Caco-2 (cell line): ENCODE measurements around the gene PLXNC1. TPM values are rescaled to one million over a fixed set of nuclear protein-coding genes. Genes with fewer than 3 reads are reported as not detected.

Experiments
- BruUV-seq: library from RNA; stranded (reverse); fragments of 400-500 nt; replicated peaks from 2 replicates; lab custom pipeline; 2021; lab: Mats Ljungman, UMichigan
- CTCF ChIA-PET: fragments of 300-600 bp; sonication (Branson Sonifier 250); formaldehyde crosslinking; loops from one replicate; lab custom pipeline; 2022; ENCODE audit warnings: antibody characterized with exemption; lab: Charles Lee
- POLR2A ChIA-PET: fragments of 300-600 bp; sonication (Branson Sonifier 250); formaldehyde crosslinking; loops from one replicate; lab custom pipeline; 2022; ENCODE audit warnings: antibody characterized with exemption; lab: Charles Lee
- DNase-seq, 2 experiments: peaks; one replicate each; pipeline versions ENCODE4 v3.0.0 to v3.0.0-alpha.2; 2020 to 2022
- H3K27me3 ChIP-seq: replicated peaks from 2 replicates; pipeline ENCODE4 v1.6.0; 2011; ENCODE audit warnings: low read length; ENCODE audit not compliant: control insufficient read depth, insufficient read depth
- H3K36me3 ChIP-seq: 2 replicates; pipeline ENCODE4 v1.5.1; 2011; ENCODE audit warnings: low read length; ENCODE audit not compliant: control insufficient read depth, insufficient read depth
- H3K4me1 ChIP-seq: fragments of 250-450 bp; sonication (Bioruptor Pico); 2 replicates; pipeline ENCODE4 v1.5.1; 2020; ENCODE audit warnings: mild to moderate bottlenecking
- H3K4me3 ChIP-seq: 2 replicates; pipeline ENCODE4 v1.5.1; 2011; ENCODE audit warnings: low read depth, mild to moderate bottlenecking, control low read depth, low read length
- H3K9me3 ChIP-seq: fragments of 250-450 bp; sonication (Bioruptor Pico); 2 replicates; pipeline ENCODE4 v1.5.1; 2020; ENCODE audit warnings: mild to moderate bottlenecking, moderate library complexity
- H3K27ac Mint-ChIP-seq: one replicate; pipeline ENCODE4 v1.8.0; 2022; ENCODE audit warnings: mixed read lengths; ENCODE audit not compliant: unreplicated experiment
- H3K27me3 Mint-ChIP-seq: one replicate; pipeline ENCODE4 v1.8.0; 2022; ENCODE audit warnings: mixed read lengths; ENCODE audit not compliant: insufficient read depth, unreplicated experiment
- H3K36me3 Mint-ChIP-seq: one replicate; pipeline ENCODE4 v1.8.0; 2022; ENCODE audit warnings: mild to moderate bottlenecking, mixed read lengths; ENCODE audit not compliant: insufficient read depth, unreplicated experiment
- H3K4me1 Mint-ChIP-seq: one replicate; pipeline ENCODE4 v1.8.0; 2022; ENCODE audit warnings: low read depth, mixed read lengths; ENCODE audit not compliant: unreplicated experiment
- H3K4me3 Mint-ChIP-seq: one replicate; pipeline ENCODE4 v1.8.0; 2022; ENCODE audit warnings: mild to moderate bottlenecking, moderate library complexity, mixed read lengths; ENCODE audit not compliant: unreplicated experiment
- H3K9me3 Mint-ChIP-seq: one replicate; pipeline ENCODE4 v1.8.0; 2022; ENCODE audit warnings: mixed read lengths; ENCODE audit not compliant: unreplicated experiment
- intact Hi-C: fragments of 100-400 bp; cut with micrococcal nuclease; formaldehyde crosslinking; loops from one replicate; pipeline ENCODE4 v1.10.0; 2022; ENCODE audit not compliant: unreplicated experiment
- total RNA-seq: library from RNA; stranded (reverse); gene quantifications from 2 replicates; pipeline ENCODE4 v1.2.3, GENCODE V29; 2022
- TF ChIP-seq, protein P1 (sequence below), 2 experiments: fragments of 200-600 bp in 1 of 2; IDR thresholded peaks; 1 replicate in 1 of 2; 2 replicates in 1 of 2; pipeline versions ENCODE4 v1.5.1 to v1.8.0; 2011 to 2022; ENCODE audit warnings: antibody characterized with exemption in 1 of 2, control low read depth in 1 of 2, inconsistent platforms in 1 of 2, low read depth in 1 of 2, low read length in 1 of 2, mild to moderate bottlenecking in 1 of 2, moderate library complexity in 1 of 2; ENCODE audit not compliant: insufficient read depth in 1 of 2, severe bottlenecking in 1 of 2, unreplicated experiment in 1 of 2

PLXNC1 gene
- total RNA-seq, 1 experiment from 2014 or later, result 41.3 TPM

DNA sequence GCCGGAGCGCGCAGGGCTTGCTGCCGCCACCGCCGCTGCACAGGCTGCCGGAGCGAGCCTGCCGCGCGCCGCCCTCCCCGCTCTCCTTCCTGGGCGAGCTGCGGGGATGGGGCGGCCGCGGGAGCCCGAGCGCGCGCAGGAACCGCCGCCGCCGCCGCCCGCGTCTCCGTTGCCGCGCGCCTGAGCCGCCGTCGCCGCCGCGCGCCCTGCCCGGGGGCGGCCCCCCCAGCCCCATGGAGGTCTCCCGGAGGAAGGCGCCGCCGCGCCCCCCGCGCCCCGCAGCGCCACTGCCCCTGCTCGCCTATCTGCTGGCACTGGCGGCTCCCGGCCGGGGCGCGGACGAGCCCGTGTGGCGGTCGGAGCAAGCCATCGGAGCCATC lies 352 bp downstream of the PLXNC1 start:
- H3K9me3 Mint-ChIP-seq, result no peaks in the 10 kb centered on the region
- Histone ChIP-seq H3K9me3 (no peaks in the 10 kb centered on the region), H3K36me3 (no peaks in the 10 kb centered on the region), H3K4me3 (peak overlapping the region; percentile 82), H3K4me1 (peaks cover 40% of the 10 kb centered on the region), H3K27me3 (no peaks in the 10 kb centered on the region)
- intact Hi-C loops, result no loop called here
- H3K36me3 Mint-ChIP-seq, result peaks cover 19% of the 10 kb centered on the region
- peaks cover 31% of the 10 kb centered on the region for H3K4me1 Mint-ChIP-seq
- no peaks in the 10 kb centered on the region for H3K27me3 Mint-ChIP-seq
- no peak overlapping the region for H3K27ac Mint-ChIP-seq
- DNase-seq, result no peak
- ChIA-PET CTCF (interaction anchor here (0.6 to 1.2 kb wide), 3 partner anchors 35 to 140 kb away, joined by 3 to 5 read pairs (median 3); no protein-coding TSS in a partner anchor), POLR2A (no interaction called here)
- peak overlapping the region; percentile 88 for H3K4me3 Mint-ChIP-seq
- no TSS peak for BruUV-seq
- TF ChIP-seq, protein P1, sequence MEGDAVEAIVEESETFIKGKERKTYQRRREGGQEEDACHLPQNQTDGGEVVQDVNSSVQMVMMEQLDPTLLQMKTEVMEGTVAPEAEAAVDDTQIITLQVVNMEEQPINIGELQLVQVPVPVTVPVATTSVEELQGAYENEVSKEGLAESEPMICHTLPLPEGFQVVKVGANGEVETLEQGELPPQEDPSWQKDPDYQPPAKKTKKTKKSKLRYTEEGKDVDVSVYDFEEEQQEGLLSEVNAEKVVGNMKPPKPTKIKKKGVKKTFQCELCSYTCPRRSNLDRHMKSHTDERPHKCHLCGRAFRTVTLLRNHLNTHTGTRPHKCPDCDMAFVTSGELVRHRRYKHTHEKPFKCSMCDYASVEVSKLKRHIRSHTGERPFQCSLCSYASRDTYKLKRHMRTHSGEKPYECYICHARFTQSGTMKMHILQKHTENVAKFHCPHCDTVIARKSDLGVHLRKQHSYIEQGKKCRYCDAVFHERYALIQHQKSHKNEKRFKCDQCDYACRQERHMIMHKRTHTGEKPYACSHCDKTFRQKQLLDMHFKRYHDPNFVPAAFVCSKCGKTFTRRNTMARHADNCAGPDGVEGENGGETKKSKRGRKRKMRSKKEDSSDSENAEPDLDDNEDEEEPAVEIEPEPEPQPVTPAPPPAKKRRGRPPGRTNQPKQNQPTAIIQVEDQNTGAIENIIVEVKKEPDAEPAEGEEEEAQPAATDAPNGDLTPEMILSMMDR (IDR thresholded peaks at IDR 0.05; ENCODE audit: insufficient read depth in 1 of 2, low read depth in 1 of 2, low read length in 1 of 2, severe bottlenecking in 1 of 2, unreplicated experiment in 1 of 2), result no peak

DNA sequence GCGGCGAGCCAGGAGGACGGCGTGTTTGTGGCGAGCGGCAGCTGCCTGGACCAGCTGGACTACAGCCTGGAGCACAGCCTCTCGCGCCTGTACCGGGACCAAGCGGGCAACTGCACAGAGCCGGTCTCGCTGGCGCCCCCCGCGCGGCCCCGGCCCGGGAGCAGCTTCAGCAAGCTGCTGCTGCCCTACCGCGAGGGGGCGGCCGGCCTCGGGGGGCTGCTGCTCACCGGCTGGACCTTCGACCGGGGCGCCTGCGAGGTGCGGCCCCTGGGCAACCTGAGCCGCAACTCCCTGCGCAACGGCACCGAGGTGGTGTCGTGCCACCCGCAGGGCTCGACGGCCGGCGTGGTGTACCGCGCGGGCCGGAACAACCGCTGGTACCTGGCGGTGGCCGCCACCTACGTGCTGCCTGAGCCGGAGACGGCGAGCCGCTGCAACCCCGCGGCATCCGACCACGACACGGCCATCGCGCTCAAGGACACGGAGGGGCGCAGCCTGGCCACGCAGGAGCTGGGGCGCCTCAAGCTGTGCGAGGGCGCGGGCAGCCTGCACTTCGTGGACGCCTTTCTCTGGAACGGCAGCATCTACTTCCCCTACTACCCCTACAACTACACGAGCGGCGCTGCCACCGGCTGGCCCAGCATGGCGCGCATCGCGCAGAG lies 873 bp downstream of the PLXNC1 start:
- no TSS peak for BruUV-seq
- H3K27me3 ChIP-seq, result no peaks in the 10 kb centered on the region
- Mint-ChIP-seq H3K4me3 (peak overlapping the region; percentile 88), H3K4me1 (peaks cover 35% of the 10 kb centered on the region), H3K9me3 (no peaks in the 10 kb centered on the region), H3K36me3 (peaks cover 19% of the 10 kb centered on the region), H3K27ac (peak overlapping the region; percentile 47), H3K27me3 (no peaks in the 10 kb centered on the region)
- DNase-seq, result peak; percentile 69 to 84
- no peaks in the 10 kb centered on the region for H3K9me3 ChIP-seq
- intact Hi-C loops, result no loop called here
- ChIA-PET CTCF (interaction anchor here (0.6 to 1.2 kb wide), 3 partner anchors 35 to 139 kb away, joined by 3 to 5 read pairs (median 3); no protein-coding TSS in a partner anchor), POLR2A (no interaction called here)
- H3K36me3 ChIP-seq, result no peaks in the 10 kb centered on the region
- peaks cover 45% of the 10 kb centered on the region for H3K4me1 ChIP-seq
- TF ChIP-seq, protein P1 (IDR thresholded peaks at IDR 0.05; ENCODE audit: insufficient read depth in 1 of 2, low read depth in 1 of 2, low read length in 1 of 2, severe bottlenecking in 1 of 2, unreplicated experiment in 1 of 2), result peak; percentile 46 to 56
- peak overlapping the region; percentile 82 for H3K4me3 ChIP-seq

DNA sequence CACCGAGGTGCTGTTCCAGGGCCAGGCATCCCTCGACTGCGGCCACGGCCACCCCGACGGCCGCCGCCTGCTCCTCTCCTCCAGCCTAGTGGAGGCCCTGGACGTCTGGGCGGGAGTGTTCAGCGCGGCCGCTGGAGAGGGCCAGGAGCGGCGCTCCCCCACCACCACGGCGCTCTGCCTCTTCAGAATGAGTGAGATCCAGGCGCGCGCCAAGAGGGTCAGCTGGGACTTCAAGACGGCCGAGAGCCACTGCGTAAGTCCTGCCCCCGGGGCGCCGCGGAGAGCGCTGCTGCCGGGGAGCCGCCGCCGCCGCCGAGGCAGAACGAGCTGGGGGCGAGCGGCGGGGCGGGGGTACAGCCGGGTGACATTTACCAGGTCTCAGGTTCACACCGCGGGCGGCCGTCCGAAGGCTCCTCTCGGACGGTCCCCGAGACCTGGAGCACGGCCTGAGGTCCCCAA lies 1.4 kb downstream of the PLXNC1 start:
- H3K4me1 ChIP-seq, result peaks cover 47% of the 10 kb centered on the region
- ChIA-PET POLR2A (no interaction called here), CTCF (interaction anchor here (0.6 to 1.2 kb wide), 3 partner anchors 34 to 48 kb away, joined by 3 to 5 read pairs (median 3); no protein-coding TSS in a partner anchor)
- H3K4me1 Mint-ChIP-seq, result peaks cover 35% of the 10 kb centered on the region
- H3K27me3 ChIP-seq, result no peaks in the 10 kb centered on the region
- BruUV-seq, result TSS peak; percentile 44
- H3K36me3 Mint-ChIP-seq, result peaks cover 19% of the 10 kb centered on the region
- intact Hi-C loops, result loop anchor here (2.0 kb wide), 2 partner anchors 45 to 285 kb away; no protein-coding TSS in a partner anchor
- TF ChIP-seq, protein P1 (IDR thresholded peaks at IDR 0.05; ENCODE audit: insufficient read depth in 1 of 2, low read depth in 1 of 2, low read length in 1 of 2, severe bottlenecking in 1 of 2, unreplicated experiment in 1 of 2), result no peak
- H3K27ac Mint-ChIP-seq, result peak overlapping the region; percentile 47
- H3K4me3 ChIP-seq, result peak overlapping the region; percentile 82
- peak overlapping the region; percentile 88 for H3K4me3 Mint-ChIP-seq
- peak in 1 of 2 experiments; percentile 62 for DNase-seq
- H3K9me3 ChIP-seq, result no peaks in the 10 kb centered on the region
- no peaks in the 10 kb centered on the region for H3K9me3 Mint-ChIP-seq
- H3K27me3 Mint-ChIP-seq, result no peaks in the 10 kb centered on the region
- no peaks in the 10 kb centered on the region for H3K36me3 ChIP-seq
